Keratinocyte (primary cell): Measurements from ENCODE around the gene ALDOB. TPM values are rescaled to one million over a fixed set of nuclear protein-coding genes. Genes with fewer than 3 reads are reported as not detected.

Experiments
- DNase-seq: peaks from one replicate; pipeline ENCODE4 v3.0.0-alpha.2; 2011; ENCODE audit warnings: low read depth, missing footprints, low spot score
- FAIRE-seq: peaks from 2 replicates; lab custom pipeline; 2011; peaks lifted over from hg19 to GRCh38; lab: Jason Lieb, UNC
- H2AFZ ChIP-seq: 2 replicates; pipeline ENCODE4 v1.6.0; 2012; ENCODE audit warnings: low read length, control low read depth, inconsistent platforms; ENCODE audit not compliant: control insufficient read depth
- H3K27ac ChIP-seq: 2 replicates; pipeline ENCODE4 v1.5.1; 2011; ENCODE audit warnings: low read length; ENCODE audit not compliant: control insufficient read depth, insufficient read depth
- H3K27me3 ChIP-seq: 3 replicates; pipeline ENCODE4 v1.6.0; 2011; ENCODE audit warnings: low read length; ENCODE audit not compliant: control insufficient read depth, insufficient read depth; ENCODE audit errors: extremely low read depth
- H3K36me3 ChIP-seq, 2 experiments: 2 replicates in 1 of 2; 3 replicates in 1 of 2; pipeline ENCODE4 v1.5.1; 2011; ENCODE audit warnings: low read length in 2 of 2, mild to moderate bottlenecking in 1 of 2; ENCODE audit not compliant: control insufficient read depth in 2 of 2, insufficient read depth in 2 of 2; ENCODE audit errors: extremely low read depth in 1 of 2
- H3K4me1 ChIP-seq: 3 replicates; pipeline ENCODE4 v1.5.1; 2011; ENCODE audit warnings: low read length; ENCODE audit not compliant: control insufficient read depth, insufficient read depth; ENCODE audit errors: extremely low read depth
- H3K4me2 ChIP-seq: 3 replicates; pipeline ENCODE4 v1.6.0; 2011; ENCODE audit warnings: low read depth, low read length; ENCODE audit not compliant: control insufficient read depth, insufficient read depth; ENCODE audit errors: extremely low read depth
- H3K4me3 ChIP-seq, 3 experiments: fragments of 200-600 bp in 1 of 3; sonication (generic) in 1 of 3; 2 replicates in 2 of 3; 3 replicates in 1 of 3; pipeline ENCODE4 v1.5.1; 2011 to 2016; ENCODE audit warnings: low read length in 3 of 3, mild to moderate bottlenecking in 3 of 3, control low read depth in 2 of 3, inconsistent platforms in 1 of 3, low read depth in 1 of 3, mixed read lengths in 1 of 3, mixed run types in 1 of 3, moderate library complexity in 1 of 3; ENCODE audit not compliant: control insufficient read depth in 2 of 3, insufficient read depth in 2 of 3; ENCODE audit errors: extremely low read depth in 1 of 3
- H3K79me2 ChIP-seq: 2 replicates; pipeline ENCODE4 v1.6.0; 2012; ENCODE audit warnings: low read length; ENCODE audit not compliant: control insufficient read depth, insufficient read depth
- H3K9ac ChIP-seq: 3 replicates; pipeline ENCODE4 v1.6.0; 2011; ENCODE audit warnings: low read length; ENCODE audit not compliant: control insufficient read depth, insufficient read depth; ENCODE audit errors: extremely low read depth
- H3K9me1 ChIP-seq: 3 replicates; pipeline ENCODE4 v1.6.0; 2011; ENCODE audit warnings: low read length; ENCODE audit not compliant: control insufficient read depth, insufficient read depth; ENCODE audit errors: extremely low read depth
- H3K9me3 ChIP-seq: 2 replicates; pipeline ENCODE4 v1.5.1; 2012; ENCODE audit warnings: low read depth, low read length; ENCODE audit not compliant: control insufficient read depth
- H4K20me1 ChIP-seq: 3 replicates; pipeline ENCODE4 v1.6.0; 2011; ENCODE audit warnings: low read length; ENCODE audit not compliant: control insufficient read depth, insufficient read depth; ENCODE audit errors: extremely low read depth
- CTCF ChIP-seq, 3 experiments: IDR thresholded peaks in 1 of 3; conservative IDR thresholded peaks in 1 of 3; optimal IDR thresholded peaks in 1 of 3; 2 replicates in 2 of 3; 3 replicates in 1 of 3; pipeline versions ENCODE3 to v1.5.1; 2011; ENCODE audit warnings: low read length in 3 of 3, mild to moderate bottlenecking in 3 of 3, moderate library complexity in 2 of 3, control low read depth in 1 of 3, inconsistent platforms in 1 of 3; ENCODE audit not compliant: insufficient read depth in 2 of 3; ENCODE audit errors: extremely low read depth in 1 of 3
- EZH2 ChIP-seq: IDR thresholded peaks from one replicate; pipeline ENCODE4 v1.6.1; 2012; ENCODE audit warnings: inconsistent platforms, mild to moderate bottlenecking, low read length, moderate library complexity
- dilution Hi-C: fragments of 300-500 bp; cut with MboI; formaldehyde crosslinking; loops from one replicate; pipeline ENCODE4 v1.7.0; 2020; ENCODE audit warnings: low sequenced_read_pairs; ENCODE audit not compliant: extremely low pct_ligation_motif_present
- polyA plus RNA-seq, 5 experiments: library from polyadenylated mRNA; depleted of rRNA in 3 of 5; stranded (reverse) in 3 of 5; stranded (forward) in 1 of 5; unstranded in 1 of 5; fragments of >200 nt; gene quantifications; 1 replicate in 1 of 5; 2 replicates in 3 of 5; 3 replicates in 1 of 5; pipeline versions ENCODE4 v1.2.1 to v1.2.3, GENCODE V29; 2011 to 2012; ENCODE audit warnings: missing spikeins in 2 of 5, low read depth in 1 of 5, low replicate concordance in 1 of 5

Gene ALDOB
- polyA plus RNA-seq, 1 donor (not counting 4 experiments of a cell fraction or from before 2014, with no cell fraction given), result not detected

GRCh38 chr9:101403516-101404285 lies 31.9 kb downstream of the ALDOB start:
- no peak overlapping the region for H2AFZ ChIP-seq

GRCh38 chr9:101400120-101400519 lies 35.5 kb downstream of the ALDOB start:
- peak overlapping the region in 1 of 3 experiments; percentile 83 for H3K4me3 ChIP-seq

More at GRCh38 chr9:101403516-101404285, 31.9 kb downstream of the ALDOB start:
- Histone ChIP-seq H4K20me1 (no peaks in the 10 kb centered on the region), H3K9ac (no peak overlapping the region), H3K79me2 (peaks cover 33% of the 10 kb centered on the region), H3K27ac (no peak overlapping the region), H3K4me3 (no peak overlapping the region), H3K4me2 (no peak overlapping the region), H3K36me3 (peaks cover 30 to 32% of the 10 kb centered on the region in 2 experiments), H3K27me3 (no peaks in the 10 kb centered on the region), H3K9me1 (no peaks in the 10 kb centered on the region), H3K4me1 (peaks cover 10% of the 10 kb centered on the region), H3K9me3 (peaks cover 19% of the 10 kb centered on the region)
- FAIRE-seq (no peak), DNase-seq (no peak)
- TF ChIP-seq CTCF (optimal IDR thresholded peaks at IDR 0.05 in 1 of 3, IDR thresholded peaks at IDR 0.05 in 1 of 3, conservative IDR thresholded peaks at IDR 0.05 in 1 of 3; ENCODE audit: extremely low read depth in 1 of 3, insufficient read depth in 2 of 3, low read length in 3 of 3) (no peak), EZH2 (no peak)
- dilution Hi-C loops, result no loop called here

More at GRCh38 chr9:101400120-101400519, 35.5 kb downstream of the ALDOB start:
- H3K9ac ChIP-seq, result no peak overlapping the region
- H3K9me1 ChIP-seq, result no peaks in the 10 kb centered on the region
- peak overlapping the region; percentile 98 for H3K4me2 ChIP-seq
- H3K27ac ChIP-seq, result no peak overlapping the region
- no peaks in the 10 kb centered on the region for H4K20me1 ChIP-seq
- H3K27me3 ChIP-seq, result no peaks in the 10 kb centered on the region
- no peak for DNase-seq
- peaks cover 64% of the 10 kb centered on the region for H3K79me2 ChIP-seq
- no peak overlapping the region for H2AFZ ChIP-seq
- TF ChIP-seq EZH2 (no peak), CTCF (optimal IDR thresholded peaks at IDR 0.05 in 1 of 3, IDR thresholded peaks at IDR 0.05 in 1 of 3, conservative IDR thresholded peaks at IDR 0.05 in 1 of 3; ENCODE audit: extremely low read depth in 1 of 3, insufficient read depth in 2 of 3, low read length in 3 of 3) (no peak)
- peaks cover 10% of the 10 kb centered on the region for H3K4me1 ChIP-seq
- no peak for FAIRE-seq
- H3K36me3 ChIP-seq, result peaks cover 19% of the 10 kb centered on the region in 2 experiments
- dilution Hi-C loops, result no loop called here
- peaks cover 5% of the 10 kb centered on the region for H3K9me3 ChIP-seq
